GM23338 (cell line): Measurements from ENCODE around the gene IFTAP. TPM values are rescaled to one million over a fixed set of nuclear protein-coding genes. Genes with fewer than 3 reads are reported as not detected.

Experiments
- ATAC-seq: fragments of 200-7000 bp; cut with Tn5 transposase; 3 replicates; pipeline ENCODE4 v1.9.1; 2020
- DNase-seq: peaks from one replicate; pipeline ENCODE4 v3.0.0-alpha.2; 2015; ENCODE audit warnings: low spot score
- H2AFZ ChIP-seq: fragments of 200-600 bp; sonication (generic); 2 replicates; pipeline ENCODE4 v1.8.0; 2016; ENCODE audit warnings: antibody characterized with exemption, mild to moderate bottlenecking, moderate library complexity
- H3F3A ChIP-seq: fragments of 200-600 bp; sonication (generic); replicated peaks from 2 replicates; pipeline ENCODE4 v1.8.0; 2017; ENCODE audit warnings: antibody characterized with exemption, mixed run types, low read depth
- H3K27ac ChIP-seq: fragments of 200-600 bp; sonication (generic); 2 replicates; pipeline ENCODE4 v1.6.1; 2016; ENCODE audit warnings: low read depth
- H3K27me3 ChIP-seq: fragments of 200-600 bp; sonication (generic); 2 replicates; pipeline ENCODE4 v1.8.0; 2016; ENCODE audit warnings: mild to moderate bottlenecking, mixed run types, moderate library complexity; ENCODE audit not compliant: insufficient read depth
- H3K36me3 ChIP-seq: fragments of 200-600 bp; sonication (generic); 2 replicates; pipeline ENCODE4 v1.8.0; 2016; ENCODE audit warnings: mild to moderate bottlenecking; ENCODE audit not compliant: insufficient read depth
- H3K4me1 ChIP-seq: fragments of 200-600 bp; sonication (generic); 2 replicates; pipeline ENCODE4 v1.8.0; 2016; ENCODE audit warnings: mild to moderate bottlenecking, moderate library complexity; ENCODE audit not compliant: insufficient read depth
- H3K4me2 ChIP-seq: fragments of 200-600 bp; sonication (generic); 2 replicates; pipeline ENCODE4 v1.7.1; 2017; ENCODE audit warnings: mixed run types
- H3K4me3 ChIP-seq: fragments of 200-600 bp; sonication (generic); 2 replicates; pipeline ENCODE4 v1.6.1; 2016; ENCODE audit warnings: mixed run types
- H3K79me2 ChIP-seq: fragments of 200-600 bp; sonication (generic); replicated peaks from 2 replicates; pipeline ENCODE4 v1.8.0; 2017; ENCODE audit warnings: mild to moderate bottlenecking; ENCODE audit not compliant: insufficient read depth
- H3K9me2 ChIP-seq: fragments of 200-600 bp; sonication (generic); 2 replicates; pipeline ENCODE4 v1.8.0; 2017; ENCODE audit not compliant: insufficient read depth
- H4K20me1 ChIP-seq: fragments of 200-600 bp; sonication (generic); replicated peaks from 2 replicates; pipeline ENCODE4 v1.8.0; 2017; ENCODE audit warnings: mild to moderate bottlenecking; ENCODE audit not compliant: insufficient read depth
- H3K27ac Mint-ChIP-seq: 2 replicates; pipeline ENCODE4 v1.8.0; 2020; ENCODE audit warnings: inconsistent platforms, mild to moderate bottlenecking, moderate library complexity, mixed read lengths
- H3K27me3 Mint-ChIP-seq: 3 replicates; pipeline ENCODE4 v1.8.0; 2022; ENCODE audit warnings: low read depth, mild to moderate bottlenecking, moderate library complexity, mixed read lengths, inconsistent platforms; ENCODE audit not compliant: insufficient read depth, poor library complexity
- H3K36me3 Mint-ChIP-seq: 3 replicates; pipeline ENCODE4 v1.8.0; 2021; ENCODE audit warnings: low read depth, mild to moderate bottlenecking, inconsistent platforms, moderate library complexity, mixed read lengths
- H3K4me1 Mint-ChIP-seq: 3 replicates; pipeline ENCODE4 v1.8.0; 2020; ENCODE audit warnings: mild to moderate bottlenecking, inconsistent platforms, mixed read lengths
- H3K4me3 Mint-ChIP-seq: 3 replicates; pipeline ENCODE4 v1.8.0; 2021; ENCODE audit warnings: moderate library complexity, mild to moderate bottlenecking, inconsistent platforms, mixed read lengths
- H3K9me3 Mint-ChIP-seq: 3 replicates; pipeline ENCODE4 v1.8.0; 2020; ENCODE audit warnings: moderate library complexity, mild to moderate bottlenecking, inconsistent platforms, mixed read lengths
- CREB1 ChIP-seq: fragments of 250-450 bp; sonication (Bioruptor Pico); IDR thresholded peaks from 2 replicates; pipeline ENCODE4 v1.5.0; 2020; ENCODE audit warnings: low read depth, mild to moderate bottlenecking, moderate library complexity
- EZH2 ChIP-seq: fragments of 200-600 bp; sonication (generic); IDR thresholded peaks from one replicate; pipeline ENCODE4 v1.8.0; 2017; ENCODE audit warnings: antibody characterized with exemption, mild to moderate bottlenecking, low read depth; ENCODE audit not compliant: unreplicated experiment
- EZH2phosphoT487 ChIP-seq: fragments of 200-600 bp; sonication (generic); IDR thresholded peaks from one replicate; pipeline ENCODE4 v1.8.1; 2018; ENCODE audit warnings: antibody characterized with exemption; ENCODE audit not compliant: unreplicated experiment
- JUNB ChIP-seq: IDR thresholded peaks from one replicate; pipeline ENCODE4 v1.6.1; 2016; ENCODE audit warnings: antibody characterized with exemption; ENCODE audit not compliant: unreplicated experiment
- NANOG ChIP-seq: IDR thresholded peaks from 2 replicates; pipeline ENCODE4 v1.6.1; 2016; ENCODE audit warnings: antibody characterized with exemption, borderline replicate concordance
- POLR2AphosphoS5 ChIP-seq: IDR thresholded peaks from 2 replicates; pipeline ENCODE4 v1.6.1; 2016; ENCODE audit warnings: antibody characterized with exemption, low read depth
- ZNF114 ChIP-seq: fragments of 250-450 bp; sonication (Bioruptor Pico); IDR thresholded peaks from 2 replicates; pipeline ENCODE4 v1.5.0; 2020; ENCODE audit warnings: mild to moderate bottlenecking, moderate library complexity
- ZNF331 ChIP-seq: fragments of 250-450 bp; sonication (Bioruptor Pico); IDR thresholded peaks from 2 replicates; pipeline ENCODE4 v1.5.0; 2020; ENCODE audit warnings: low read depth, mild to moderate bottlenecking, moderate library complexity
- ZNF462 ChIP-seq: fragments of 250-450 bp; sonication (Bioruptor Pico); IDR thresholded peaks from 2 replicates; pipeline ENCODE4 v1.5.0; 2020; ENCODE audit warnings: mild to moderate bottlenecking, moderate library complexity
- polyA plus RNA-seq: library from polyadenylated mRNA; unstranded; fragments of >200 nt; fragmentation: Nextera tagmentation; extraction: Ambion mirVana; gene quantifications from 2 replicates; pipeline ENCODE4 v1.2.1, GENCODE V29; 2016
- total RNA-seq: library from RNA; depleted of rRNA; stranded (reverse); fragments of >200 nt; shearing (Covaris generic); gene quantifications from 2 replicates; pipeline ENCODE4 v1.2.3, GENCODE V29; 2014
- TF ChIP-seq, protein P1 (sequence below), 2 experiments: fragments of 200-600 bp in 1 of 2; sonication (generic) in 1 of 2; conservative IDR thresholded peaks; 2 replicates each; pipeline versions ENCODE4 v1.5.1 to v1.6.1; 2016 to 2017; ENCODE audit warnings: antibody characterized with exemption in 2 of 2, low read depth in 2 of 2, mild to moderate bottlenecking in 2 of 2, moderate library complexity in 1 of 2
- TF ChIP-seq, protein P2 (sequence below): IDR thresholded peaks from 2 replicates; pipeline ENCODE4 v1.6.1; 2016; ENCODE audit warnings: antibody characterized with exemption
- TF ChIP-seq, protein P3 (sequence below): IDR thresholded peaks from one replicate; pipeline ENCODE4 v1.6.1; 2018; ENCODE audit warnings: antibody characterized with exemption; ENCODE audit not compliant: unreplicated experiment

The IFTAP gene
- total and polyA plus RNA-seq, 2 experiments from 2014 or later = 17.1 to 39.1 TPM

- TF ChIP-seq CREB1 = no peak
- TF ChIP-seq NANOG = no peak
- TF ChIP-seq, protein P1, sequence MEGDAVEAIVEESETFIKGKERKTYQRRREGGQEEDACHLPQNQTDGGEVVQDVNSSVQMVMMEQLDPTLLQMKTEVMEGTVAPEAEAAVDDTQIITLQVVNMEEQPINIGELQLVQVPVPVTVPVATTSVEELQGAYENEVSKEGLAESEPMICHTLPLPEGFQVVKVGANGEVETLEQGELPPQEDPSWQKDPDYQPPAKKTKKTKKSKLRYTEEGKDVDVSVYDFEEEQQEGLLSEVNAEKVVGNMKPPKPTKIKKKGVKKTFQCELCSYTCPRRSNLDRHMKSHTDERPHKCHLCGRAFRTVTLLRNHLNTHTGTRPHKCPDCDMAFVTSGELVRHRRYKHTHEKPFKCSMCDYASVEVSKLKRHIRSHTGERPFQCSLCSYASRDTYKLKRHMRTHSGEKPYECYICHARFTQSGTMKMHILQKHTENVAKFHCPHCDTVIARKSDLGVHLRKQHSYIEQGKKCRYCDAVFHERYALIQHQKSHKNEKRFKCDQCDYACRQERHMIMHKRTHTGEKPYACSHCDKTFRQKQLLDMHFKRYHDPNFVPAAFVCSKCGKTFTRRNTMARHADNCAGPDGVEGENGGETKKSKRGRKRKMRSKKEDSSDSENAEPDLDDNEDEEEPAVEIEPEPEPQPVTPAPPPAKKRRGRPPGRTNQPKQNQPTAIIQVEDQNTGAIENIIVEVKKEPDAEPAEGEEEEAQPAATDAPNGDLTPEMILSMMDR (conservative IDR thresholded peaks at IDR 0.05; ENCODE audit: low read depth in 2 of 2) = no peak
- TF ChIP-seq JUNB = no peak
- no peak for TF ChIP-seq ZNF331 (CRISPR knock-in tag)
- TF ChIP-seq, protein P2, sequence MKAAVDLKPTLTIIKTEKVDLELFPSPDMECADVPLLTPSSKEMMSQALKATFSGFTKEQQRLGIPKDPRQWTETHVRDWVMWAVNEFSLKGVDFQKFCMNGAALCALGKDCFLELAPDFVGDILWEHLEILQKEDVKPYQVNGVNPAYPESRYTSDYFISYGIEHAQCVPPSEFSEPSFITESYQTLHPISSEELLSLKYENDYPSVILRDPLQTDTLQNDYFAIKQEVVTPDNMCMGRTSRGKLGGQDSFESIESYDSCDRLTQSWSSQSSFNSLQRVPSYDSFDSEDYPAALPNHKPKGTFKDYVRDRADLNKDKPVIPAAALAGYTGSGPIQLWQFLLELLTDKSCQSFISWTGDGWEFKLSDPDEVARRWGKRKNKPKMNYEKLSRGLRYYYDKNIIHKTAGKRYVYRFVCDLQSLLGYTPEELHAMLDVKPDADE = no peak
- no peak for TF ChIP-seq EZH2phosphoT487
- no peak for TF ChIP-seq POLR2AphosphoS5
- TF ChIP-seq ZNF462 (CRISPR knock-in tag) = no peak
- TF ChIP-seq, protein P3, sequence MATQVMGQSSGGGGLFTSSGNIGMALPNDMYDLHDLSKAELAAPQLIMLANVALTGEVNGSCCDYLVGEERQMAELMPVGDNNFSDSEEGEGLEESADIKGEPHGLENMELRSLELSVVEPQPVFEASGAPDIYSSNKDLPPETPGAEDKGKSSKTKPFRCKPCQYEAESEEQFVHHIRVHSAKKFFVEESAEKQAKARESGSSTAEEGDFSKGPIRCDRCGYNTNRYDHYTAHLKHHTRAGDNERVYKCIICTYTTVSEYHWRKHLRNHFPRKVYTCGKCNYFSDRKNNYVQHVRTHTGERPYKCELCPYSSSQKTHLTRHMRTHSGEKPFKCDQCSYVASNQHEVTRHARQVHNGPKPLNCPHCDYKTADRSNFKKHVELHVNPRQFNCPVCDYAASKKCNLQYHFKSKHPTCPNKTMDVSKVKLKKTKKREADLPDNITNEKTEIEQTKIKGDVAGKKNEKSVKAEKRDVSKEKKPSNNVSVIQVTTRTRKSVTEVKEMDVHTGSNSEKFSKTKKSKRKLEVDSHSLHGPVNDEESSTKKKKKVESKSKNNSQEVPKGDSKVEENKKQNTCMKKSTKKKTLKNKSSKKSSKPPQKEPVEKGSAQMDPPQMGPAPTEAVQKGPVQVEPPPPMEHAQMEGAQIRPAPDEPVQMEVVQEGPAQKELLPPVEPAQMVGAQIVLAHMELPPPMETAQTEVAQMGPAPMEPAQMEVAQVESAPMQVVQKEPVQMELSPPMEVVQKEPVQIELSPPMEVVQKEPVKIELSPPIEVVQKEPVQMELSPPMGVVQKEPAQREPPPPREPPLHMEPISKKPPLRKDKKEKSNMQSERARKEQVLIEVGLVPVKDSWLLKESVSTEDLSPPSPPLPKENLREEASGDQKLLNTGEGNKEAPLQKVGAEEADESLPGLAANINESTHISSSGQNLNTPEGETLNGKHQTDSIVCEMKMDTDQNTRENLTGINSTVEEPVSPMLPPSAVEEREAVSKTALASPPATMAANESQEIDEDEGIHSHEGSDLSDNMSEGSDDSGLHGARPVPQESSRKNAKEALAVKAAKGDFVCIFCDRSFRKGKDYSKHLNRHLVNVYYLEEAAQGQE = no peak
- TF ChIP-seq ZNF114 = no peak
- no peak for TF ChIP-seq EZH2
- no peak overlapping the region for H3K4me2 ChIP-seq
Measured at GRCh38 chr11:36631774-36632173, 37.5 kb downstream of the IFTAP start.

More at GRCh38 chr11:36631774-36632173, 37.5 kb downstream of the IFTAP start:
- Histone ChIP-seq H3K36me3 (no peaks in the 10 kb centered on the region), H4K20me1 (no peaks in the 10 kb centered on the region), H3K9me2 (no peaks in the 10 kb centered on the region), H3K79me2 (no peaks in the 10 kb centered on the region), H3K4me3 (no peak overlapping the region), H3K27me3 (no peaks in the 10 kb centered on the region), H3F3A (no peaks in the 10 kb centered on the region), H3K27ac (no peak overlapping the region), H2AFZ (no peak overlapping the region), H3K4me1 (no peaks in the 10 kb centered on the region)
- Mint-ChIP-seq H3K4me1 (no peaks in the 10 kb centered on the region), H3K36me3 (no peaks in the 10 kb centered on the region; the same call in 2 of the 3 replicates), H3K9me3 (no peaks in the 10 kb centered on the region), H3K27ac (no peak overlapping the region), H3K27me3 (no peaks in the 10 kb centered on the region), H3K4me3 (no peak overlapping the region)
- no peak for ATAC-seq
- no peak for DNase-seq
